ENCODE results near the gene HHIPL1.

The HHIPL1 gene

GRCh38 chr14:99704037-99704436 is 59.1 kb downstream of the HHIPL1 start:
- no peak for DNase-seq
- intact Hi-C loops (cut with DNase I): no loop called here

- no peak for DNase-seq
- intact Hi-C loops (cut with DNase I): no loop called here
Observed at GRCh38 chr14:99706107-99706900, 61.4 kb downstream of the HHIPL1 start.

GRCh38 chr14:99707420-99707819 is 62.5 kb downstream of the HHIPL1 start:
- intact Hi-C loops (cut with DNase I): no loop called here
- no peak for DNase-seq

GRCh38 chr14:99707921-99708320 is 63.0 kb downstream of the HHIPL1 start:
- DNase-seq: no peak
- intact Hi-C loops (cut with DNase I): no loop called here

GRCh38 chr14:99708449-99708848 is 63.5 kb downstream of the HHIPL1 start:
- intact Hi-C loops (cut with DNase I): no loop called here
- DNase-seq: no peak

GRCh38 chr14:99713972-99714371 is 69.0 kb downstream of the HHIPL1 start:
- intact Hi-C loops (cut with DNase I): no loop called here
- no peak for DNase-seq

GRCh38 chr14:99715266-99716000 is 70.5 kb downstream of the HHIPL1 start:
- intact Hi-C loops (cut with DNase I): no loop called here
- DNase-seq: no peak

- peak in 1 of 10 donors; percentile 50 for DNase-seq
- intact Hi-C loops (cut with DNase I): no loop called here
Observed at GRCh38 chr14:99716091-99716849, 71.3 kb downstream of the HHIPL1 start.

- intact Hi-C loops (cut with DNase I): no loop called here
- peak in 1 of 10 donors; percentile 2 for DNase-seq
Observed at GRCh38 chr14:99716850-99717681, 72.1 kb downstream of the HHIPL1 start.

- intact Hi-C loops (cut with DNase I): no loop called here
- peak in 1 of 10 donors; percentile 60 for DNase-seq
Observed at GRCh38 chr14:99717682-99718013, 72.7 kb downstream of the HHIPL1 start.

- intact Hi-C loops (cut with DNase I): no loop called here
- peak in 3 of 10 donors; percentile 1 to 71 (median 55) for DNase-seq
Observed at GRCh38 chr14:99718031-99718810, 73.3 kb downstream of the HHIPL1 start.

GRCh38 chr14:99718811-99719192 is 73.9 kb downstream of the HHIPL1 start:
- intact Hi-C loops (cut with DNase I): no loop called here
- DNase-seq: peak in 1 of 10 donors; percentile 14

- peak in 2 of 10 donors; percentile 45 to 54 for DNase-seq
- intact Hi-C loops (cut with DNase I): no loop called here
Observed at GRCh38 chr14:99720941-99721791, 76.2 kb downstream of the HHIPL1 start.

GRCh38 chr14:99721792-99722516 is 77.0 kb downstream of the HHIPL1 start:
- peak in 4 of 10 donors; percentile 3 to 64 (median 32) for DNase-seq
- intact Hi-C loops (cut with DNase I): no loop called here

GRCh38 chr14:99722741-99723140 is 77.8 kb downstream of the HHIPL1 start:
- DNase-seq: peak in 3 of 10 donors; percentile 10 to 52 (median 27)
- intact Hi-C loops (cut with DNase I): no loop called here

- peak in 4 of 10 donors; percentile 3 to 69 (median 33) for DNase-seq
Observed at GRCh38 chr14:99724196-99724891, 79.4 kb downstream of the HHIPL1 start.

More at GRCh38 chr14:99724196-99724891, 79.4 kb downstream of the HHIPL1 start:
- intact Hi-C loops (cut with DNase I): no loop called here

Data from posterior cingulate gyrus (tissue), 11 donors.